SIG-M5 treated with dmso at 0.1 percent for 504 hours (cell line): ENCODE data around the gene MYZAP.
"Not testable (repeated sequence)": the region's sequence is repeated elsewhere in the genome, so short reads cannot be mapped to it uniquely, and the experiment has no call there.

Experiments used
- DNase-seq: peaks from one replicate; lab custom pipeline; 2025; ENCODE audit not compliant: unreplicated experiment; lab: John Stamatoyannopoulos, UW

The MYZAP gene

GRCh38 chr15:57592426-57592825 is 722 bp downstream of the MYZAP start:
- DNase-seq = no peak

GRCh38 chr15:57592836-57593420 is 1.2 kb downstream of the MYZAP start:
- DNase-seq = no peak

GRCh38 chr15:57594479-57594878 is 2.8 kb downstream of the MYZAP start:
- no peak for DNase-seq

GRCh38 chr15:57595011-57595866 is 3.5 kb downstream of the MYZAP start:
- no peak for DNase-seq

- DNase-seq = no peak
These were observed 4.7 kb downstream of the MYZAP start for GRCh38 chr15:57596301-57596855.

- DNase-seq = no peak
These were observed 5.3 kb downstream of the MYZAP start for GRCh38 chr15:57596978-57597377.

GRCh38 chr15:57597431-57597830 is 5.7 kb downstream of the MYZAP start:
- no peak for DNase-seq

GRCh38 chr15:57598346-57598745 is 6.6 kb downstream of the MYZAP start:
- DNase-seq = no peak

GRCh38 chr15:57599296-57599810 is 7.6 kb downstream of the MYZAP start:
- DNase-seq = no peak

- no peak for DNase-seq
These were observed 8.5 kb downstream of the MYZAP start for GRCh38 chr15:57600197-57600596.

GRCh38 chr15:57604507-57604906 is 12.8 kb downstream of the MYZAP start:
- no peak for DNase-seq

GRCh38 chr15:57605491-57605890 is 13.8 kb downstream of the MYZAP start:
- DNase-seq = no peak

GRCh38 chr15:57606048-57606447 is 14.3 kb downstream of the MYZAP start:
- DNase-seq = no peak

GRCh38 chr15:57606816-57607215 is 15.1 kb downstream of the MYZAP start:
- no peak for DNase-seq

GRCh38 chr15:57607570-57608000 is 15.9 kb downstream of the MYZAP start:
- no peak for DNase-seq

- DNase-seq = peak; percentile 36
These were observed 18.3 kb downstream of the MYZAP start for GRCh38 chr15:57609805-57610529.

- no peak for DNase-seq
These were observed 19.4 kb downstream of the MYZAP start for GRCh38 chr15:57611123-57611522.

- no peak for DNase-seq
These were observed 20.2 kb downstream of the MYZAP start for GRCh38 chr15:57611938-57612337.

GRCh38 chr15:57614241-57614640 is 22.5 kb downstream of the MYZAP start:
- DNase-seq = no peak

- not testable (repeated sequence) for DNase-seq
These were observed 24.3 kb downstream of the MYZAP start for GRCh38 chr15:57615951-57616496.

- DNase-seq = no peak
These were observed 26.6 kb downstream of the MYZAP start for GRCh38 chr15:57618325-57618724.
